Anterior cingulate cortex (tissue), 58 donors: ENCODE data around the gene FBLN1.
"Not testable (repeated sequence)": the region's sequence is repeated elsewhere in the genome, so short reads cannot be mapped to it uniquely, and the experiment has no call there.

Experiments used
- DNase-seq, 58 donors: peaks; one replicate each; lab custom pipeline; 2025; lab: John Stamatoyannopoulos, UW

Gene FBLN1

GRCh38 chr22:45597460-45598192 lies 94.9 kb downstream of the FBLN1 start:
- DNase-seq, result no peak

GRCh38 chr22:45598596-45599217 lies 96.0 kb downstream of the FBLN1 start:
- DNase-seq, result no peak

GRCh38 chr22:45599836-45600577 lies 97.3 kb downstream of the FBLN1 start:
- no peak for DNase-seq

GRCh38 chr22:45600790-45601730 lies 98.4 kb downstream of the FBLN1 start:
- no peak for DNase-seq

GRCh38 chr22:45602004-45602733 lies 99.5 kb downstream of the FBLN1 start:
- no peak for DNase-seq

GRCh38 chr22:45602824-45603595 lies 100.3 kb downstream of the FBLN1 start:
- peak in 2 of 58 donors; percentile 5 to 34 for DNase-seq

- DNase-seq, result no peak
These were observed 100.9 kb downstream of the FBLN1 start for GRCh38 chr22:45603619-45604018.

GRCh38 chr22:45608045-45608444 lies 105.4 kb downstream of the FBLN1 start:
- DNase-seq, result not testable (repeated sequence)

GRCh38 chr22:45608763-45609180 lies 106.1 kb downstream of the FBLN1 start:
- DNase-seq, result no peak

GRCh38 chr22:45612451-45612901 lies 109.8 kb downstream of the FBLN1 start:
- DNase-seq, result no peak

GRCh38 chr22:45612940-45613339 lies 110.3 kb downstream of the FBLN1 start:
- DNase-seq, result peak in 1 of 58 donors; percentile 12

GRCh38 chr22:45615364-45615763 lies 112.7 kb downstream of the FBLN1 start:
- DNase-seq, result no peak

- no peak for DNase-seq
These were observed 113.7 kb downstream of the FBLN1 start for GRCh38 chr22:45616432-45616831.

GRCh38 chr22:45617948-45618347 lies 115.3 kb downstream of the FBLN1 start:
- DNase-seq, result no peak

GRCh38 chr22:45620706-45621105 lies 118.0 kb downstream of the FBLN1 start:
- no peak for DNase-seq

GRCh38 chr22:45621836-45622600 lies 119.3 kb downstream of the FBLN1 start:
- DNase-seq, result no peak

- DNase-seq, result not testable (repeated sequence)
These were observed 120.9 kb downstream of the FBLN1 start for GRCh38 chr22:45623464-45624145.
